GM19099 (cell line): ENCODE measurements around the gene PPP1R14D.

Experiments used
- POLR2A ChIP-seq: IDR thresholded peaks from 3 replicates; pipeline ENCODE4 v1.6.1; 2011; ENCODE audit warnings: low read depth; ENCODE audit not compliant: insufficient read length; ENCODE audit errors: extremely low read depth

PPP1R14D gene, protein sequence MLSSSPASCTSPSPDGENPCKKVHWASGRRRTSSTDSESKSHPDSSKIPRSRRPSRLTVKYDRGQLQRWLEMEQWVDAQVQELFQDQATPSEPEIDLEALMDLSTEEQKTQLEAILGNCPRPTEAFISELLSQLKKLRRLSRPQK

DNA sequence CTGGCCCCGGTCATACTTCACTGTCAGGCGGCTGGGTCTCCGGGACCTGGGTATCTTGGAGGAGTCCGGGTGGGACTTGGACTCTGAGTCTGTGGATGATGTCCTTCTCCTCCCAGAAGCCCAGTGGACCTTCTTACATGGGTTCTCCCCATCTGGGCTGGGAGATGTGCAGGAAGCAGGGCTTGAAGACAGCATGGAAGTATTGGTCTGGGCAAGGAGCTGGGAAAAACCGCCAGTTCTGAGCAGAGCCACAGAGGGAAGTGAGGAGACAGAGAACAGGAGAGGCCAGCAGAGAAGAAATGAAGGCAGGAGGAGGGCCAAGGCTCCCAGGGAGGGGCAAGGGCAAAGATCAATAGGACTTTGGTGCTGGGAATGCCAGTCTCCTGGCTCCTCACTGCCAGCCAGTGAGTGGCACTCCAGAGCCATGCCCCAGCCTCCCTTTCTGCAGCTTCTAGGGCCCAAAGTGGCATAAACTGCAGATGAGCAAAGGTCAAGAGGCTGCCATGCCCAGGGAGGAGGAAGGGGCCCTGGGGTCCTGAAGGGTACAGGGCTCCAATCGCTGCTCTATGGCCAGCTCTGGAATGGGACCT lies at the start of gene PPP1R14D:
Gene PPP1R14D (minus strand): TSS at position 262 of the 590 bp plus-strand sequence. CDS start 67 bp downstream, at position 195.
- no peak for TF ChIP-seq POLR2A

DNA sequence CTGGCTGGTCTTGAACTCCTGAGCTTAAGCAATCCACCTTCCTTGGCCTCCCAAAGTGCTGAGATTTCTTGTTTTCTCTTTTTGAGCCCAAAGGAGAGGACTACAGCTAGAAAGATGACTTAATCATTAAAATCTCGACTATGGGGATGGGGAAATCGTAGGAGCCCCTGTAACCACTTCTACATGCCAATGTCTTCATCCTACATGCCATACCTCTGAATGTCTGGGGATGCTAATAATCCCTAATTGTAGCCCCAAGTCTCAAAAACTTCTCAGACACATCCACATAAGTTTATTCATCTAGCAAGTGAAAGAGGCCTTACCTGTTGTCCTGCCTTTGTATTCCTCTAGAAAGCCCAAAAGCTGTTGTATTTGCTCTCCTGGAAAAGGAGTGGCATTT lies 49.2 kb upstream of the PPP1R14D start:
- TF ChIP-seq POLR2A = no peak

DNA sequence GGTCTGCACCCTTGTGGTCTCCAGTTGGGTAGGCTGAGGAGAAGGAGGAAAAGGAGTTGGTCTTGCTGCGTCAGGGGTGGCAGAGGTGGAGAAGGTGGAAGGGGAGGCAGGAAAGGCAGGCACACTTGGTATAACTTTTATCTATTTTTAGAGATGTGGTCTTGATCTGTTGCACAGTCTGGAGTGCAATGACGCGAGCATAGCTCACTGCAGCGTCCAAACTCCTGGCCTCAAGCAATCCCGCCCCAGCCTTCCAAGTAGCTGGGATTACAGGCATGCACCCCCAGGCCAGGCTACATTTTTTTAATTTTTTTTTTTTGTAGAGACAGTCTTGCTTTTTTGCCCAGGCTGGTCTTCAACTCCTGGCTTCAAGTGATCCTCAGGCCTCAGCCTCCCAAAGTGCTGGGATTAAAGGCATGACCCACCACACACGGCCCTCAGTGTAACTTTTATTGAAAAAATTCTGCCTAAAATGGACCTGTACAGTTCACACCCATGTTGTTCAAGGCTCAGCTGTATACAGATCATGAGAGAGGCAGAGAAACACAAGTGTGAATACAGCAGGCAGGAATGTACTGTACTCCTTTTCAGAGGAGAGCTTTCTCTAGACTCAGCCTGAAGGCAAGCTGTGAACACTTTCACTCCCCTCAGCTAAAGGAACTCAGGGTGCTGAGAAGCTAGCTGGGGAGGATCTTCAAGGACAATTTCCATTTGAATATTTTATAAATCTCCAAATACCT lies 47.7 kb upstream of the PPP1R14D start:
- no peak for TF ChIP-seq POLR2A

DNA sequence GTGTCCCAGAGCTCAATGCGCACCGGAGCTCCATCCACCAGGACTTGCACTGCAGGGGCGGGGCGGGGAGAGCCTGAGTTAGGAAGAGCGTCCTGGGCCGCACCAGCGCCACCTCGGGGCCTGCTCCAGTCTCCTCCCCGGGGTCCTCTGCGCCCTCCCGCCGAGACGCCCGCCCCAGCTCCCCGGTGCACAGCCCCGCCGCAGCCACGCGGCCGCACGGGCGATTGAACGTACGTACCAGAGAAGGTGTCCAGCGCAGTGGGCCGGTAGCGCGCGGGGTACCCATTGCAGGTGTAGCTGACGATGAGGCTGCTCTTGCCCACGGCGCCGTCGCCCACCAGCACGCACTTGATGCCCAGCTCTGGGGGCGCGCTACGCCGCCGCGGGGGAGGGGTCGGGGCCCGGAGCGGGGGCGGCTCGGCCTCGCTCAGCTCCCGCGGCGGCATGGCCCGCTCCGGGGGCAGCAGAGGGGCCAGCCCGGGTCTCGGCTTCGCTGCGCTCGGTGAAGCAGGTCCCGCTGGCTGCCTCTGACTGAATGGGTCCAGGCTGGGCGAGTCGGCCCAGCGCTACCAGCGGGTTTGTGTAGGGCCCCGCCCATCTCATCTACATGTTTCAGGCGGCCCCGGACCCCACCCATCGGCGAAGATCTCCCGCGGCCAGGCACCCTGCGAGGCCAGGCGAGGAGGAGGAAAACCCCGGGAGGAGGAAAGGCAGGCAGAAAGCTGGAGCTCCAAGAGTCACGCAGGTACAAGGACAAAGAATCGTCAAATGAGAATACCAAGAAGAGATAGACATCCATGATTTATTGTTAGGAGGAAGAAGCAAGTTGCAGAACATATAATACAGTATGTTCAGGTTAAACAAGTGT lies 45.4 kb upstream of the PPP1R14D start, which contains the start of gene RHOV:
Gene RHOV (minus strand): TSS at position 541 of the 868 bp plus-strand sequence. CDS start 95 bp downstream, at position 446.
- TF ChIP-seq POLR2A = peak; percentile 77

DNA sequence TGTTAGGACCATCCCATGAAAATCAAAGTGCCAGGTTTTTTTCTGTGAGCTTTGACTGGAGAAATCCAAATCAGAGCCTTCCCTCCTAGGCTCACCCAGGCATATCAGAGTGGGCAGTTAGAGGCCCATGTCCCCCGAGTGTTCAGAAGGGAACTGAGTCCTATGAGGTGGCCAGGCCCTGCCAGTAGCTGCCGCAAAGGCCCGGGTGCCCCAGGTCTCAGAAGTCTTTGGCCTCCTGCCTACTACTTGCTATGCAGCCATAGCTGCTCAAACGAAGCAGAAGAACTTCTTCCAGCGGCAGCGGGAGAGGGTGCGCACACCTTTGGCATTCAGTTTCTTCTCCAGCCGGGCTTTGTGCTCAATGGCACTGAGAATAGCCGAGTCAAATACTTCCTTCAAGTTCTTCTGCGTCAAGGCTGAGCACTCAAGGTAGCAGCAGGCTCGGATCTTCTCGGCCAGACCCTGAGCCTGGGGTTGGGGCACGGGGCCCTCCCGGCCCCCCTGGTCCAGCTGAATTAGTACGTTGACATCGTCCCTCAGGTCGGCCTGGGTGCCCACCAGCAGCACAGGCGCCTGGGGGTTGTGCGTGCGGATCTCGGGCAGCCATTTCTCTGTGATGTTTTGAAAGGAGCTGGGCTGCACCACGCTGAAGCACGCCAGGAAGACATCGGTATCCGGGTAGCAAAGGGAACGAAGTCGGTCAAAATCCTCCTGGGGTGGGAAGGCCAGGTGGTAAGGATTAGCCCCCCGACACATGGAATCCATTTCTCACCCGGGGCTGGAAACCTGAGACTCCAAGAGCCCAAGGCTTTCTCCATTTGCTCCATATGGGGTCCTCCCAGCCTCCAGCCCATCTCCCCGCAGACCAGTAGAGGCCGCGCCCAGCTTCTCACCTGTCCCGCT lies 44.5 kb upstream of the PPP1R14D start:
- no peak for TF ChIP-seq POLR2A

DNA sequence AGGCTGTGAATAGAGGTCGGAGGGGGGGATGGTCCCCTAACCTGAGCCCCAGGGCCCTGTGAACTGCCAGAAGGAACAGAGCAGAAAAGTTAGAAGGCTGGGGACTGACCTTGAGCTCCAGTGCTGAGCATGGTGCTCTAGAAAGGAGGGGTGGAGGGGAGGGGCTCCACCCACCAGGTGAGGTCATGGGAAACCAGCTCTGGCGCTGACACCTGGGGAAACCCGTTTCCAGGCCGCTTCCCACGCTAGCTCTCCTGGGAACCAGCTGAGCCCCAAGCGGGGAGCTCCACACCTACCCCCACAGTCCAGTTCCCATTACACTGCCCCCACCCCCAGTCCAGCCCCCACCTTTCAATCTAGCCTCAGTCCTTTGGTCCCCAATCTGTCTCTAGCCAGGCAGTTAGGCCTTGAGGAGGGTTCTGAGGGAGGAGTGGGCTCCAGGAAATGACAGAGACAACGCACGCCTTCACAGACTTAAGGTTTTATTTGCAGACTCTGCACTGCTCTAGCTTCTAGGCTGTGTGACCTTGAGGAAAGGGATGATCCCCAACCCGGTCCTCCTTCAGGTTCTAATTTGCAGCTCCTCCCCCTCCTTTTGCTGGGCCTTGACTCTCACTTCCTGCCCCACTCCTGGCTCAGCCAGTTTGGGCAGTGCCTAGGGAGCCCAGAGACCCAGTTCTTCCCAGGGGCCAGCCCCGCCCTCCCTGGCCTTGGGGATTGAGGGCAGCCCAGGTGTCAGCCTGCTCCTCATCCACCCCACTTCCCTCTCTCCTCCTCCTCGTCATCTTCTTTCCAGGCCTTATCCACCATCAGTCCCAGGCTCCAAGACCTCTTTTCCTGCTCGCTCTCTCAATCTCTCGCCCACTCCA lies 43.5 kb upstream of the PPP1R14D start:
- peak; percentile 42 for TF ChIP-seq POLR2A

DNA sequence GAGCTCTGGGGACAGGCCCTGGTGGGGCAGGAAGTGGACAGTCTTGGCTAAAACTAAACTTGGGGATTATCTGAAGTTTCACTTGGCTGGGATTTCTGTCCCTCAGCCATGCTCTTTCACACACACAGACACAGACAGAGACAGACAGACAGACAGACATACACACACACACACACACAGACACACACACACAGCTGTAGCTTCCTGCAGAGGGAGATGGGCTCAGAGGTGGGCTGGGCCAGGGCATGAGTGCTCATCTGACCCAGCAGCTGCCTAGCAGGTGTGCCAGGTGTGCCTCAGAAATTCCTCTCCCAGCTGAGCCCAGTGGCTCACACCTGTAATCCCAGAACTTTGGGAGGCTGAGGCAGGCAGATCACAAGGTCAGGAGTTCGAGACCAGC lies 42.2 kb upstream of the PPP1R14D start:
- no peak for TF ChIP-seq POLR2A

DNA sequence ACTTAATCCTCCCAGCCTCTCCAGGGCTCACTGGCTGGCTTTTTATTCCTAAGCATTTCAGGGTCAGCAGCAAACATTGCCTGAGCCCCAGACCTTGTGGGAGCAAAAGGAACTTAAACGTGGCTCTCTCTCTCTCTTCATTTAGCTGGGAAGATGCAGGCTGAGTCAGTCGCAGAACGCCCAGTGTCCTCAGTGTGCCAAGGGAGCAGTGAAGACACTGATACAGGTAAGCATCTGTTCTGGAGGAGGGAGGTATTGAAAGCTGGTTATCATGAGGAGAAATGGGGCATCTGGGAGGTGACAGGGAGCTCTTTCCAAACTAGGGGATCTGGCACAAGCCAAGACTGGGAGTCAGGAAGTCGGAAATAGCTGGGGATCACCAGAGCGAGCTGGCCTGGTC lies 41.2 kb upstream of the PPP1R14D start:
- TF ChIP-seq POLR2A = no peak

DNA sequence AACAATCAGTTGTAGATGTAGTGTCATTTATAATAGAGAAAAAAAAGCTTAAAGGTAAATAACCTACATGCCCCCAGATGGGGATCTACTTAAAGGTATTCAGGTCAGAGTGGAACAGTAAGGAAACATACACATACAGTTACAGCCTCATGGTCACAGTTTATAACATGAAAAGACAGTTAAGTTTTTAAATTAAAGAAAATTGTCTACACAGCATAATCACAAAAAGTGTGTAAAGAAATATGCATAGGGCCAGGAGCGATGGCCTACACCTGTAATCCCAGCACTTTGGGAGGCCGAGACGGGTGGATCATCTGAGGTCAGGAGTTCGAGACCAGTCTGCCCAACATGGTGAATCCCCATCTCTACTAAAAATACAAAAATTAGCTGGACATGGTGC lies 38.7 kb upstream of the PPP1R14D start:
- no peak for TF ChIP-seq POLR2A

DNA sequence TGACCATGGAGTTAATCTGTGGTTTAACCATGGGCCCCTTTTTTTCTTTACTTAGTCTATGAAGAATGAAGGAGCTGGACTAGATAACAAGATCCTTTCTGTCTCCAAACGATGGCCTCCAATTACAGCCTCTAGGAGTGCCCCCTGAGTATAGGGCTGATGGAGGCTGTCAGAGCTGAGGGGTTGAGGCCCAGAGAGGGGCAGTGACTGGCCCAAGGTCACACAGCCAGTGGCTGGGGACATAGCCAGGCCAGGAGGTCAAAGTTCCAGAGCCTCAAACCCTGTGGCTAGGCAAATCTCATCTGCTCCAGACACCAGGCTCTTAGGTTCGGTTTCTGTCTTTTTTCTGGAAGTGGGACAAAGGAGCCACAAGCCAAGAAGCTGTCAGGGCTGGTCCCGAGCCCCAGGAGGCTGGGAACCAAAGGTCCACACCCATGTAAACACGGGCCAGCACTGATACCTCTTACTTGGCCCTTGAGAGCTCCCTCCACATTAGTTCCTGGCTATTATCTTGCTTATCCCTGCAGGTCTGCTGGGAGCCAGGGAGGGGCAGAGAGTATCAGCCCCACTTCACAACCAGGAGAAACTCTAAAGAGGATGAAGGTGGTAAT lies 35.3 kb upstream of the PPP1R14D start:
- no peak for TF ChIP-seq POLR2A

DNA sequence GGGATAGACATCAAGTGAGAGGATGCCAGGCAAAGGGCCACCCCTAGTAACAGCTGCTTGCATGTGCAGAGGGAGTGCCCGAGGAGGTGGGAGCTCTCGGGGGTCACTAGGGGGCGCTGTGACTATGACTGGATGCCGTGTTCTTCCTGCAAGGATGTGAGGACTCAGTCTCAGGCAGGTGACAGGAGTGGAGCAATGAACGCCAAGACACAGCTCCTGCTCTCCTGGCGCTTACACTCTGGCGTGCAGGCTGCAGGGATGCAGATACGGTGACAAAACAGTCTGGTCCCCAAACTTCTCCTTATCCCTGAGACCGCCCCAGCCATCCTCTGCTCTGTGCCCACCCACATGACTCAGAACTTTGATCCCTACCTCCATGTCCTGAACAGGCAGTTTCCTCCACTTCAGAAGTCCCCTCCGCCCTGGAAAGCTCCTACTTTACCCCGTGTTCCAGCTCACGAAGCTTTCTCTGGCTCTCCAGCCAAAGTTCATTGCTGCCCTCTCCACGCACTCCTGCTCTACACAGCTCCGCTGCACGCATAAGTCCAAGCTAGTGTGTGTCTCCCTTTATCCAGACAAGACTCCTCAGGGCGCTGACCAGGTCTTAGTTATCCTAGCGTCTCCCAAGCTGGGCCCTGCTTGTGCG lies 30.8 kb upstream of the PPP1R14D start:
- no peak for TF ChIP-seq POLR2A

DNA sequence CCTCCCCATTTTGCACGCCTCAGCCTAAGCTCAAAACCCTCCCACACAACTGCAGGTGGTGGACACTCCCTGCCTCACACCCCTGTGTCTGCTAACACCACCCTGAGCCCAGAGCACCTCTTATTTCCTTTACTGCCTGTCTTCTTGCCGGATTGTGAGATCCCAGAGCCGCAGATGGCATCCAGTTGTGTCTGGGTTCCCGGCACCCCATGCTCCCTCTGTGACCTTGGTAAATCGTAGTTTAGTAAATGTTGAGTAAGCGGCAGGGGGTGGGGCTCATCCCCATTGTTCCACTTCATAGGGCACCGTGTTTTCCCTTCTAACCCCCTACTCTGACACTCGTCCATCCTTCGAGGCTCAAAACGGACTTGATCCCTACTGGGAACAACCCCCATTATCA lies 30.2 kb upstream of the PPP1R14D start:
- no peak for TF ChIP-seq POLR2A

DNA sequence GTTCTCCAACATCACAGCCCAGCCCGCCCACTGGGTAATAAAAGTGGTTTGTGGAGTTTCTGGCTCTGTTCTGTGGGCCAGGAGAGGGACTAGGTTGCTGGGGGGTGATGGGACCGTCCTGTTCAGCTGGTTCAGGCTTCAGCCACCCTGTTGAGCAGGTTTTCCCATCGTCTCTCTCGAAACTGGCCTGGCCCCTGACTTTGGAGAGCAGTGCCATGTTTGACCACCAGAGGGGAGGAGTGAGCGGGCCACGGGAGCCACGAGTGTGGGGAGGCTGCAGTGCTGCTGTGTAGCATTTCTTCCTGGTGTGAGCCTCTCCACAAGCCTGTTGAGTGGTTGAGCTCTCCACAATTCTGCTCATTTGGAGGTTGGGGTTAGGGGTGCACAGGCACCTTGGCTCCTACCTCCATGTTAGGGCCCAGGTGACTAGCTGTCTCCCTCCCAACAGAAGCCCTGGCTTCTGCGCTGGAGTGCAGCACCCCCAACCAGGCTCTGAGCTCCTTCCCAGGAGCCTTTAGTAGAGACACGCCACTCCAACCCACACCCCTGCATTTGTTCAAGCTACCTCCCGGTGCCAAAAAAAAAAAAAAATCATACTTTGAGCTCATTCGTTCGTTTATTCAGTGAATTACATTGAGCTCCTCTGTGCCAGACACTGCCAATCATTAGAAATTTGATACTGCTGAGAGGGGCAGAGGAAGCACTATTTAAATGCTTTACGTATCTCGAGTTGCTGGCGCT lies 29.3 kb upstream of the PPP1R14D start:
- TF ChIP-seq POLR2A = no peak
